ENCODE data around the gene HMGCL.
"Not testable (repeated sequence)": the region's sequence is repeated elsewhere in the genome, so short reads cannot be mapped to it uniquely, and the experiment has no call there.

DNA sequence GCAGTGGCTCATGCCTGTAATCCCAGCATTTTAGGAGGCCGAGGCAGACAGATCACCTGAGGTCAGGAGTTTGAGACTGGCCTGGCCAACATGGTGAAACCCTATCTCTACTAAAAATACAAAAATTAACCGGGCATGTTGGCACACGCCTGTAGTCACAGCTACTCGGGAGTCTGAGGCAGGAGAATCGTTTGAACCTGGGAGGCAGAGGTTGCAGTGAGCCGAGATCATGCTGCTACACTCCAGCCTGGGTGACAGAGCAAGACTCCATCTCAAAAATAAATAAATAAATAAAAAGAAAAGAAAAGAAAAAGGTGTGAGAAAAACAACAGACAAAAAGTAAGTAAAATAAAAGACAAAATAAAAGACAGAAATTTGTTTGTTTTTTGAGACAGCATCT lies 8.9 kb upstream of the HMGCL start:
- TF ChIP-seq POLR2A (IDR thresholded peaks at IDR 0.05; ENCODE audit: low read length); GATA1 (IDR thresholded peaks at IDR 0.05; ENCODE audit: low read depth, low read length): not testable (repeated sequence)

All from erythroblast (primary cell).